Measurements from ENCODE around the gene ARL8A. TPM values are rescaled to one million over a fixed set of nuclear protein-coding genes. Genes with fewer than 3 reads are reported as not detected.

Gene ARL8A
- total and polyA plus RNA-seq, 2 experiments from 2014 or later = 32.7 to 56.0 TPM

GRCh38 chr1:202131956-202132821, 12.3 kb downstream of the ARL8A start:
- 75% methylated on average over 10 of the region's 12 CpGs for WGBS (ENCODE audit: low lambda C conversion rate, missing lambda C conversion rate)
- Histone ChIP-seq H3K9me2 (replicated peaks; ENCODE audit: insufficient read depth) (no peaks in the 10 kb centered on the region), H3K27me3 (no peaks in the 10 kb centered on the region), H3K36me3 (replicated peaks; ENCODE audit: insufficient read depth, low read depth) (no peaks in the 10 kb centered on the region), H3K4me2 (no peak overlapping the region), H4K20me1 (ENCODE audit: insufficient read depth, poor library complexity, severe bottlenecking) (peaks cover 4% of the 10 kb centered on the region), H3K79me2 (peaks cover 5% of the 10 kb centered on the region), H3K4me1 (ENCODE audit: insufficient read depth) (no peaks in the 10 kb centered on the region), H3K27ac (peak overlapping the region; percentile 46), H2AFZ (no peak overlapping the region), H3K4me3 (no peak overlapping the region), H3K9me3 (ENCODE audit: low read depth) (no peaks in the 10 kb centered on the region)
- TF ChIP-seq EZH2phosphoT487 (IDR thresholded peaks at IDR 0.05; ENCODE audit: low read depth, severe bottlenecking, unreplicated experiment) (no peak), CTCF (IDR thresholded peaks at IDR 0.05; ENCODE audit: poor library complexity) (no peak), EZH2 (IDR thresholded peaks at IDR 0.05; ENCODE audit: borderline replicate concordance) (no peak)
- DNase-seq (ENCODE audit: low spot score) = no peak

- WGBS (ENCODE audit: low lambda C conversion rate, missing lambda C conversion rate) = 85% methylated on average over 9 of the region's 9 CpGs
- peaks cover 5% of the 10 kb centered on the region for H3K79me2 ChIP-seq
- no peaks in the 10 kb centered on the region for H4K20me1 ChIP-seq (ENCODE audit: insufficient read depth, poor library complexity, severe bottlenecking)
- no peak for DNase-seq (ENCODE audit: low spot score)
- H3K4me3 ChIP-seq = no peak overlapping the region
- no peak overlapping the region for H3K4me2 ChIP-seq
- H3K36me3 ChIP-seq (replicated peaks; ENCODE audit: insufficient read depth, low read depth) = no peaks in the 10 kb centered on the region
- TF ChIP-seq CTCF (IDR thresholded peaks at IDR 0.05; ENCODE audit: poor library complexity) (no peak), EZH2phosphoT487 (IDR thresholded peaks at IDR 0.05; ENCODE audit: low read depth, severe bottlenecking, unreplicated experiment) (no peak), EZH2 (IDR thresholded peaks at IDR 0.05; ENCODE audit: borderline replicate concordance) (no peak)
- no peak overlapping the region for H3K27ac ChIP-seq
- H3K4me1 ChIP-seq (ENCODE audit: insufficient read depth) = no peaks in the 10 kb centered on the region
- H2AFZ ChIP-seq = no peak overlapping the region
- no peaks in the 10 kb centered on the region for H3K9me3 ChIP-seq (ENCODE audit: low read depth)
- no peaks in the 10 kb centered on the region for H3K9me2 ChIP-seq (replicated peaks; ENCODE audit: insufficient read depth)
- H3K27me3 ChIP-seq = no peaks in the 10 kb centered on the region
Measured at GRCh38 chr1:202130816-202131522, 13.6 kb downstream of the ARL8A start.

- no peaks in the 10 kb centered on the region for H3K9me3 ChIP-seq (ENCODE audit: low read depth)
- TF ChIP-seq CTCF (IDR thresholded peaks at IDR 0.05; ENCODE audit: poor library complexity) (no peak), EZH2 (IDR thresholded peaks at IDR 0.05; ENCODE audit: borderline replicate concordance) (no peak), EZH2phosphoT487 (IDR thresholded peaks at IDR 0.05; ENCODE audit: low read depth, severe bottlenecking, unreplicated experiment) (no peak)
- DNase-seq (ENCODE audit: low spot score) = no peak
- no peaks in the 10 kb centered on the region for H3K27me3 ChIP-seq
- WGBS (ENCODE audit: low lambda C conversion rate, missing lambda C conversion rate) = 69% methylated on average over 11 of the region's 11 CpGs
- H3K9me2 ChIP-seq (replicated peaks; ENCODE audit: insufficient read depth) = no peaks in the 10 kb centered on the region
- H3K4me3 ChIP-seq = no peak overlapping the region
- H3K27ac ChIP-seq = no peak overlapping the region
- no peak overlapping the region for H2AFZ ChIP-seq
- peaks cover 5% of the 10 kb centered on the region for H3K79me2 ChIP-seq
- no peaks in the 10 kb centered on the region for H3K4me1 ChIP-seq (ENCODE audit: insufficient read depth)
- H3K4me2 ChIP-seq = no peak overlapping the region
- H3K36me3 ChIP-seq (replicated peaks; ENCODE audit: insufficient read depth, low read depth) = no peaks in the 10 kb centered on the region
- H4K20me1 ChIP-seq (ENCODE audit: insufficient read depth, poor library complexity, severe bottlenecking) = no peaks in the 10 kb centered on the region
Measured at GRCh38 chr1:202130297-202130721, 14.2 kb downstream of the ARL8A start.

Data from hepatocyte (in vitro differentiated cells).